Measurements from ENCODE around the gene ADAM21. TPM values are rescaled to one million over a fixed set of nuclear protein-coding genes. Genes with fewer than 3 reads are reported as not detected.

Gene ADAM21
- total and polyA plus RNA-seq, 2 of the 13 experiments (the other 11 are each of a cell fraction or from before 2014, with no cell fraction given), result 0.03 to 0.07 TPM

DNA sequence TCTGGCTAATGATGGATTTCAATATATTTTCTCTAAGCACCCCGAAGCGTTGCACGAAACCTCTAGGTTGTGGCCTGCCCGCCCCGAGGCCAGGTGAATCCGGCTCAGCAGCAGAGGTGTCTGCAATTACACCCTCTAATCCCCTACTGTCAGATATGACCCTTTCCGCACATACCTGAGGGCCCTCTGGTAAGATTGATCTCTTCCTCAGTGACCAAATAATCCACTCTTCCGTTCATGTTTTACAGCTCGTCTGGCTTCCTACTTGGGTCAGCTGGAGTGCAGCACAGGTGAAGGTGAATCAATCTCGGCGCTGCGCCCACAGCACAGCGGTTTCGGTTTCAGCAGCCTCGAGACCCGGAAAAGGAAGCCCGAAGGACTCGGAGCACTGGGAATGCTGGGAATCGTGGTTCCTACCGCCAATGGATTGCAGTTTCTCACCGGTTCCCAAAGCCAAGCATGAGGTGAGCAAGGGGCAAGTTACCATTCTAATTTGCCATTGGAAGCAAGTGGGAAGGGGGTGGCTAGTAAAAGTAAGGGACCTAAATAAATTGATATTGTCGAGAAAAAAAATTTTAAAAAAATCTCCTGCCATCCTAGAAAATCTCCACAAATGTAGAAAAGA lies 35.1 kb upstream of the ADAM21 start, which contains the start of gene SYNJ2BP (continued):
- TF ChIP-seq BORCS8-MEF2B (CRISPR knock-in tag; IDR thresholded peaks at IDR 0.05), result 0 out of 2 replicates have a peak, but pooled peaks have one; percentile 41
- TF ChIP-seq SMARCC2 (IDR thresholded peaks at IDR 0.05), result no peak
- no peak for TF ChIP-seq RNF2 (conservative IDR thresholded peaks at IDR 0.05; ENCODE audit: low read depth)
- TF ChIP-seq, protein P1, sequence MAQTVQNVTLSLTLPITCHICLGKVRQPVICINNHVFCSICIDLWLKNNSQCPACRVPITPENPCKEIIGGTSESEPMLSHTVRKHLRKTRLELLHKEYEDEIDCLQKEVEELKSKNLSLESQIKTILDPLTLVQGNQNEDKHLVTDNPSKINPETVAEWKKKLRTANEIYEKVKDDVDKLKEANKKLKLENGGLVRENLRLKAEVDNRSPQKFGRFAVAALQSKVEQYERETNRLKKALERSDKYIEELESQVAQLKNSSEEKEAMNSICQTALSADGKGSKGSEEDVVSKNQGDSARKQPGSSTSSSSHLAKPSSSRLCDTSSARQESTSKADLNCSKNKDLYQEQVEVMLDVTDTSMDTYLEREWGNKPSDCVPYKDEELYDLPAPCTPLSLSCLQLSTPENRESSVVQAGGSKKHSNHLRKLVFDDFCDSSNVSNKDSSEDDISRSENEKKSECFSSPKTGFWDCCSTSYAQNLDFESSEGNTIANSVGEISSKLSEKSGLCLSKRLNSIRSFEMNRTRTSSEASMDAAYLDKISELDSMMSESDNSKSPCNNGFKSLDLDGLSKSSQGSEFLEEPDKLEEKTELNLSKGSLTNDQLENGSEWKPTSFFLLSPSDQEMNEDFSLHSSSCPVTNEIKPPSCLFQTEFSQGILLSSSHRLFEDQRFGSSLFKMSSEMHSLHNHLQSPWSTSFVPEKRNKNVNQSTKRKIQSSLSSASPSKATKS (CRISPR knock-in tag; IDR thresholded peaks at IDR 0.05), result no peak
- peak; percentile 82; the same call in 1 of the 2 replicates for TF ChIP-seq KAT7 (CRISPR knock-in tag; IDR thresholded peaks at IDR 0.05; ENCODE audit: borderline replicate concordance)
- TF ChIP-seq YEATS4 (CRISPR knock-in tag; IDR thresholded peaks at IDR 0.05; ENCODE audit: borderline replicate concordance), result peak; percentile 65; the same call in 1 of the 2 replicates
- no peak for TF ChIP-seq KDM6A (CRISPR knock-in tag; IDR thresholded peaks at IDR 0.05; ENCODE audit: low read depth)
- TF ChIP-seq, protein P2, sequence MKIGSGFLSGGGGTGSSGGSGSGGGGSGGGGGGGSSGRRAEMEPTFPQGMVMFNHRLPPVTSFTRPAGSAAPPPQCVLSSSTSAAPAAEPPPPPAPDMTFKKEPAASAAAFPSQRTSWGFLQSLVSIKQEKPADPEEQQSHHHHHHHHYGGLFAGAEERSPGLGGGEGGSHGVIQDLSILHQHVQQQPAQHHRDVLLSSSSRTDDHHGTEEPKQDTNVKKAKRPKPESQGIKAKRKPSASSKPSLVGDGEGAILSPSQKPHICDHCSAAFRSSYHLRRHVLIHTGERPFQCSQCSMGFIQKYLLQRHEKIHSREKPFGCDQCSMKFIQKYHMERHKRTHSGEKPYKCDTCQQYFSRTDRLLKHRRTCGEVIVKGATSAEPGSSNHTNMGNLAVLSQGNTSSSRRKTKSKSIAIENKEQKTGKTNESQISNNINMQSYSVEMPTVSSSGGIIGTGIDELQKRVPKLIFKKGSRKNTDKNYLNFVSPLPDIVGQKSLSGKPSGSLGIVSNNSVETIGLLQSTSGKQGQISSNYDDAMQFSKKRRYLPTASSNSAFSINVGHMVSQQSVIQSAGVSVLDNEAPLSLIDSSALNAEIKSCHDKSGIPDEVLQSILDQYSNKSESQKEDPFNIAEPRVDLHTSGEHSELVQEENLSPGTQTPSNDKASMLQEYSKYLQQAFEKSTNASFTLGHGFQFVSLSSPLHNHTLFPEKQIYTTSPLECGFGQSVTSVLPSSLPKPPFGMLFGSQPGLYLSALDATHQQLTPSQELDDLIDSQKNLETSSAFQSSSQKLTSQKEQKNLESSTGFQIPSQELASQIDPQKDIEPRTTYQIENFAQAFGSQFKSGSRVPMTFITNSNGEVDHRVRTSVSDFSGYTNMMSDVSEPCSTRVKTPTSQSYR (CRISPR knock-in tag; IDR thresholded peaks at IDR 0.05; ENCODE audit: borderline replicate concordance), result no peak
- TF ChIP-seq CAMTA2 (CRISPR knock-in tag; IDR thresholded peaks at IDR 0.05; ENCODE audit: borderline replicate concordance), result no peak
- TF ChIP-seq, protein P3, sequence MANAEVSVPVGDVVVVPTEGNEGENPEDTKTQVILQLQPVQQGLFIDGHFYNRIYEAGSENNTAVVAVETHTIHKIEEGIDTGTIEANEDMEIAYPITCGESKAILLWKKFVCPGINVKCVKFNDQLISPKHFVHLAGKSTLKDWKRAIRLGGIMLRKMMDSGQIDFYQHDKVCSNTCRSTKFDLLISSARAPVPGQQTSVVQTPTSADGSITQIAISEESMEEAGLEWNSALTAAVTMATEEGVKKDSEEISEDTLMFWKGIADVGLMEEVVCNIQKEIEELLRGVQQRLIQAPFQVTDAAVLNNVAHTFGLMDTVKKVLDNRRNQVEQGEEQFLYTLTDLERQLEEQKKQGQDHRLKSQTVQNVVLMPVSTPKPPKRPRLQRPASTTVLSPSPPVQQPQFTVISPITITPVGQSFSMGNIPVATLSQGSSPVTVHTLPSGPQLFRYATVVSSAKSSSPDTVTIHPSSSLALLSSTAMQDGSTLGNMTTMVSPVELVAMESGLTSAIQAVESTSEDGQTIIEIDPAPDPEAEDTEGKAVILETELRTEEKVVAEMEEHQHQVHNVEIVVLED (CRISPR knock-in tag; IDR thresholded peaks at IDR 0.05; ENCODE audit: borderline replicate concordance), result peak; percentile 48; the same call in 1 of the 2 replicates
- peak; percentile 92 for TF ChIP-seq ZEB1 (IDR thresholded peaks at IDR 0.05; ENCODE audit: insufficient replicate concordance, low read depth)
- no peak for TF ChIP-seq RBAK (CRISPR knock-in tag; IDR thresholded peaks at IDR 0.05)
- peak; percentile 99 for TF ChIP-seq NR2C2 (CRISPR knock-in tag; IDR thresholded peaks at IDR 0.05; ENCODE audit: borderline replicate concordance)
- TF ChIP-seq ZNF234 (CRISPR knock-in tag; conservative IDR thresholded peaks at IDR 0.05), result no peak
- TF ChIP-seq, protein P4, sequence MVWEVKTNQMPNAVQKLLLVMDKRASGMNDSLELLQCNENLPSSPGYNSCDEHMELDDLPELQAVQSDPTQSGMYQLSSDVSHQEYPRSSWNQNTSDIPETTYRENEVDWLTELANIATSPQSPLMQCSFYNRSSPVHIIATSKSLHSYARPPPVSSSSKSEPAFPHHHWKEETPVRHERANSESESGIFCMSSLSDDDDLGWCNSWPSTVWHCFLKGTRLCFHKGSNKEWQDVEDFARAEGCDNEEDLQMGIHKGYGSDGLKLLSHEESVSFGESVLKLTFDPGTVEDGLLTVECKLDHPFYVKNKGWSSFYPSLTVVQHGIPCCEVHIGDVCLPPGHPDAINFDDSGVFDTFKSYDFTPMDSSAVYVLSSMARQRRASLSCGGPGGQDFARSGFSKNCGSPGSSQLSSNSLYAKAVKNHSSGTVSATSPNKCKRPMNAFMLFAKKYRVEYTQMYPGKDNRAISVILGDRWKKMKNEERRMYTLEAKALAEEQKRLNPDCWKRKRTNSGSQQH (CRISPR knock-in tag; IDR thresholded peaks at IDR 0.05; ENCODE audit: low read depth), result peak; percentile 79; the same call in 1 of the 2 replicates
- TF ChIP-seq, protein P5, sequence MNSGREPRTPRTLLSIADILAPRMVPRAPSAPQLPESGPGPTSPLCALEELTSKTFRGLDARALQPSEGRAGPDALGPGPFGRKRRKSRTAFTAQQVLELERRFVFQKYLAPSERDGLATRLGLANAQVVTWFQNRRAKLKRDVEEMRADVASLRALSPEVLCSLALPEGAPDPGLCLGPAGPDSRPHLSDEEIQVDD (CRISPR knock-in tag; IDR thresholded peaks at IDR 0.05; ENCODE audit: borderline replicate concordance), result no peak
- TF ChIP-seq, protein P6, sequence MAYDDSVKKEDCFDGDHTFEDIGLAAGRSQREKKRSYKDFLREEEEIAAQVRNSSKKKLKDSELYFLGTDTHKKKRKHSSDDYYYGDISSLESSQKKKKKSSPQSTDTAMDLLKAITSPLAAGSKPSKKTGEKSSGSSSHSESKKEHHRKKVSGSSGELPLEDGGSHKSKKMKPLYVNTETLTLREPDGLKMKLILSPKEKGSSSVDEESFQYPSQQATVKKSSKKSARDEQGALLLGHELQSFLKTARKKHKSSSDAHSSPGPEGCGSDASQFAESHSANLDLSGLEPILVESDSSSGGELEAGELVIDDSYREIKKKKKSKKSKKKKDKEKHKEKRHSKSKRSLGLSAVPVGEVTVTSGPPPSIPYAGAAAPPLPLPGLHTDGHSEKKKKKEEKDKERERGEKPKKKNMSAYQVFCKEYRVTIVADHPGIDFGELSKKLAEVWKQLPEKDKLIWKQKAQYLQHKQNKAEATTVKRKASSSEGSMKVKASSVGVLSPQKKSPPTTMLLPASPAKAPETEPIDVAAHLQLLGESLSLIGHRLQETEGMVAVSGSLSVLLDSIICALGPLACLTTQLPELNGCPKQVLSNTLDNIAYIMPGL (CRISPR knock-in tag; IDR thresholded peaks at IDR 0.05; ENCODE audit: borderline replicate concordance in 1 of 2, low read depth in 1 of 2), result peak; percentile 31 to 53; a peak in 2 of 4 replicates
- TF ChIP-seq EED (CRISPR knock-in tag; IDR thresholded peaks at IDR 0.05), result no peak

Data from HepG2 (cell line).